HUES6 (cell line): ENCODE data around the gene STRA8.

Experiments used
- H3K27ac ChIP-seq: 2 replicates; pipeline ENCODE4 v1.7.0; 2013; ENCODE audit warnings: low read depth, mild to moderate bottlenecking, low read length, inconsistent platforms
- H3K27me3 ChIP-seq: 2 replicates; pipeline ENCODE4 v1.6.1; 2013; ENCODE audit warnings: low read length; ENCODE audit not compliant: control insufficient read depth, insufficient read depth
- H3K36me3 ChIP-seq: 2 replicates; pipeline ENCODE4 v1.6.1; 2013; ENCODE audit warnings: low read length; ENCODE audit not compliant: control insufficient read depth, insufficient read depth
- H3K4me1 ChIP-seq: 2 replicates; pipeline ENCODE4 v1.6.1; 2013; ENCODE audit warnings: low read length; ENCODE audit not compliant: control insufficient read depth, insufficient read depth
- H3K4me3 ChIP-seq: 2 replicates; pipeline ENCODE4 v1.5.1; 2013; ENCODE audit warnings: low read depth, low read length
- H3K9ac ChIP-seq: one replicate; pipeline ENCODE4 v1.6.1; 2013; ENCODE audit warnings: mild to moderate bottlenecking, low read length
- H3K9me3 ChIP-seq: 2 replicates; pipeline ENCODE4 v1.6.1; 2013; ENCODE audit warnings: low read depth, low read length; ENCODE audit not compliant: control insufficient read depth, insufficient read depth

Gene STRA8

GRCh38 chr7:135239263-135239662 lies 5.6 kb downstream of the STRA8 start:
- Histone ChIP-seq H3K27ac (no peak overlapping the region), H3K27me3 (no peaks in the 10 kb centered on the region), H3K36me3 (no peaks in the 10 kb centered on the region), H3K4me3 (no peak overlapping the region), H3K4me1 (peaks cover 5% of the 10 kb centered on the region; the same call in 1 of the 2 replicates), H3K9ac (no peak overlapping the region), H3K9me3 (no peaks in the 10 kb centered on the region)

GRCh38 chr7:135240441-135240840 lies 6.8 kb downstream of the STRA8 start:
- Histone ChIP-seq H3K27ac (no peak overlapping the region), H3K9me3 (no peaks in the 10 kb centered on the region), H3K4me1 (peaks cover 5% of the 10 kb centered on the region; the same call in 1 of the 2 replicates), H3K27me3 (no peaks in the 10 kb centered on the region), H3K36me3 (no peaks in the 10 kb centered on the region), H3K4me3 (no peak overlapping the region), H3K9ac (no peak overlapping the region)

GRCh38 chr7:135242096-135242684 lies 8.6 kb downstream of the STRA8 start:
- Histone ChIP-seq H3K36me3 (no peaks in the 10 kb centered on the region), H3K9ac (no peak overlapping the region), H3K9me3 (no peaks in the 10 kb centered on the region), H3K4me3 (no peak overlapping the region), H3K4me1 (peaks cover 5% of the 10 kb centered on the region; the same call in 1 of the 2 replicates), H3K27me3 (no peaks in the 10 kb centered on the region), H3K27ac (no peak overlapping the region)

- Histone ChIP-seq H3K27me3 (no peaks in the 10 kb centered on the region), H3K36me3 (no peaks in the 10 kb centered on the region), H3K4me1 (no peaks in the 10 kb centered on the region), H3K27ac (no peak overlapping the region), H3K9me3 (no peaks in the 10 kb centered on the region), H3K4me3 (no peak overlapping the region), H3K9ac (no peak overlapping the region)
Measured at GRCh38 chr7:135245226-135246190, 11.9 kb downstream of the STRA8 start.

GRCh38 chr7:135246191-135246825 lies 12.7 kb downstream of the STRA8 start:
- no peak overlapping the region for H3K27ac ChIP-seq
- no peak overlapping the region for H3K9ac ChIP-seq
- H3K4me1 ChIP-seq = no peaks in the 10 kb centered on the region
- H3K27me3 ChIP-seq = no peaks in the 10 kb centered on the region
- H3K36me3 ChIP-seq = no peaks in the 10 kb centered on the region
- no peaks in the 10 kb centered on the region for H3K9me3 ChIP-seq
- H3K4me3 ChIP-seq = no peak overlapping the region

- Histone ChIP-seq H3K9me3 (no peaks in the 10 kb centered on the region), H3K4me3 (no peak overlapping the region), H3K27ac (no peak overlapping the region), H3K4me1 (no peaks in the 10 kb centered on the region), H3K27me3 (no peaks in the 10 kb centered on the region), H3K36me3 (no peaks in the 10 kb centered on the region), H3K9ac (no peak overlapping the region)
Measured at GRCh38 chr7:135247746-135248471, 14.3 kb downstream of the STRA8 start.

- Histone ChIP-seq H3K9ac (no peak overlapping the region), H3K27me3 (no peaks in the 10 kb centered on the region), H3K4me1 (no peaks in the 10 kb centered on the region), H3K36me3 (no peaks in the 10 kb centered on the region), H3K27ac (no peak overlapping the region), H3K4me3 (no peak overlapping the region), H3K9me3 (no peaks in the 10 kb centered on the region)
Measured at GRCh38 chr7:135248546-135248945, 14.9 kb downstream of the STRA8 start.

GRCh38 chr7:135251496-135252391 lies 18.1 kb downstream of the STRA8 start:
- H3K9ac ChIP-seq = no peak overlapping the region
- H3K4me1 ChIP-seq = peaks cover 7% of the 10 kb centered on the region; the same call in 1 of the 2 replicates
- H3K9me3 ChIP-seq = no peaks in the 10 kb centered on the region
- no peak overlapping the region for H3K27ac ChIP-seq
- H3K36me3 ChIP-seq = no peaks in the 10 kb centered on the region
- H3K4me3 ChIP-seq = no peak overlapping the region
- H3K27me3 ChIP-seq = no peaks in the 10 kb centered on the region

- H3K27me3 ChIP-seq = no peaks in the 10 kb centered on the region
- no peaks in the 10 kb centered on the region for H3K9me3 ChIP-seq
- H3K27ac ChIP-seq = no peak overlapping the region
- peaks cover 7% of the 10 kb centered on the region; the same call in 1 of the 2 replicates for H3K4me1 ChIP-seq
- H3K9ac ChIP-seq = no peak overlapping the region
- H3K4me3 ChIP-seq = no peak overlapping the region
- no peaks in the 10 kb centered on the region for H3K36me3 ChIP-seq
Measured at GRCh38 chr7:135253851-135254771, 20.5 kb downstream of the STRA8 start.
